ENCODE data around the gene COG2.

Gene COG2

DNA sequence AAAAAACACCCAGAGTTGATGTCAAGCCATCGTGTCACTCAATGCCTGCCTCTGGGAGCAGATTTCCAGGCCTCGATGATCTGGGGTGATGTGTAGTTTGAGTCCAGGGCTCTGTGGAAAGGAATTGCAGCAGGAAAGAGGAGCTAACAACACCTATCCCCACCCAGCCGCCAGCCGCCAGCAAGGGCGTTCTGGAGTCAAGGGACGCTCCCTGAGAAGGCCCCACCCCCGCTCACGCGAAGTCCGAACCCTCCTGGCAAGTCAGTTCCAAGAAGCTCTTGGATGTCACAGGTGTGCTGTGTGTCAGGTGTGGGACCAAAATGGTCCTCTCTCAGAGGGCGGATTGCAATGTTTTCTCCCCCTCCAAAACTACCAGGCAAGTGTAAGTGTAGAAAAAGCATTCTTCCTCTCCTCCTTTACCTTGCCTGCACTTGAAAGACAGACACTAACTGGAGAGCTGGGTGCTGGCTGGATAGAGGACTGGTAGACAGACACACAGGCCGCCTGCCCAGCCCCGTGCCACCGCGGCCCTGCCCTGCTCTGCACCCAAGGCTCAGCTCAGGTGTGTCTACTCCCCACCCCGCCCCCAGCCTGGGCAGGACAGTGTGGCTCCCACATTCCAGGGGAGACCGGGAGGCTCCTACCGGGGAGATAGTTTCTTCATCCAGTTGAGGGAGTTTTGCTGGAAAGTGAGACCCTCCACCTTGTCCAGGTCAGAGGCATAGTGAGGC is 63.2 kb downstream of the COG2 start:
- FAIRE-seq (no peak), DNase-seq (ENCODE audit: insufficient read length, low spot score) (no peak)
- TF ChIP-seq, protein P1, sequence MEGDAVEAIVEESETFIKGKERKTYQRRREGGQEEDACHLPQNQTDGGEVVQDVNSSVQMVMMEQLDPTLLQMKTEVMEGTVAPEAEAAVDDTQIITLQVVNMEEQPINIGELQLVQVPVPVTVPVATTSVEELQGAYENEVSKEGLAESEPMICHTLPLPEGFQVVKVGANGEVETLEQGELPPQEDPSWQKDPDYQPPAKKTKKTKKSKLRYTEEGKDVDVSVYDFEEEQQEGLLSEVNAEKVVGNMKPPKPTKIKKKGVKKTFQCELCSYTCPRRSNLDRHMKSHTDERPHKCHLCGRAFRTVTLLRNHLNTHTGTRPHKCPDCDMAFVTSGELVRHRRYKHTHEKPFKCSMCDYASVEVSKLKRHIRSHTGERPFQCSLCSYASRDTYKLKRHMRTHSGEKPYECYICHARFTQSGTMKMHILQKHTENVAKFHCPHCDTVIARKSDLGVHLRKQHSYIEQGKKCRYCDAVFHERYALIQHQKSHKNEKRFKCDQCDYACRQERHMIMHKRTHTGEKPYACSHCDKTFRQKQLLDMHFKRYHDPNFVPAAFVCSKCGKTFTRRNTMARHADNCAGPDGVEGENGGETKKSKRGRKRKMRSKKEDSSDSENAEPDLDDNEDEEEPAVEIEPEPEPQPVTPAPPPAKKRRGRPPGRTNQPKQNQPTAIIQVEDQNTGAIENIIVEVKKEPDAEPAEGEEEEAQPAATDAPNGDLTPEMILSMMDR (IDR thresholded peaks at IDR 0.05; ENCODE audit: insufficient read depth, missing control alignments) = no peak

DNA sequence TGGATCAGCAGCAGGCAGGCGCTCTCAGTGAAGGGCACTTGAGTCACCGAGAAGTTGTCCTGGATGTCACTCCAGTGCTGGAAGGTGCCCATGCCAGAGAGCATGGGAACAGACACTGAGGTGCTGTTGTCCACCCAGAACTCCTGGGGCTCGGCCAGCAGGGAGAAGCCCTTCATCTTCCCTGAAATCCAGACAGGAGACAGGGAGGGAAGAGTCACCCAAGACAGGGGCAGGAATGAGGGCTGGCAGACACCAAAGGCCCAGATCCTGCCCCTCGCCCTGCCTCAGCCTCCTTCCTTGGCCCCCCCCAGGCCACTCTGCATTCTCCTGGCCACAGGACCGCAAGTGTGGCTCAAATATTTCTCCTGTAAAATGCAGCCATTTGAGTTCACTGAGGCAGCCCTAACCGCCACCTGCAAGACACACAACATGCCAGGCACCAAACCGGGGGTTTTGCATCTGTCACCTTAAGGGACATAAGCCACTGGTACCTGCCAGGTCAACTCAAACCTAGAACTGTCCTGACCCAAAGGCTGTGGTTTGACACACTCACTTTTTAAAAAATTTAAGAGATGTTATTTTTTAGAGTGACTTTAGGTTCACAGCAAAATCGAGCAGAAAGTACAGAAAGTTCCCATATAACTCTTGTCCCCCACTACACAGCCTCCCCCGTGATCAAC is 63.9 kb downstream of the COG2 start:
- DNase-seq (ENCODE audit: insufficient read length, low spot score) (no peak), FAIRE-seq (no peak)
- TF ChIP-seq, protein P1 (IDR thresholded peaks at IDR 0.05; ENCODE audit: insufficient read depth, missing control alignments) = no peak

DNA sequence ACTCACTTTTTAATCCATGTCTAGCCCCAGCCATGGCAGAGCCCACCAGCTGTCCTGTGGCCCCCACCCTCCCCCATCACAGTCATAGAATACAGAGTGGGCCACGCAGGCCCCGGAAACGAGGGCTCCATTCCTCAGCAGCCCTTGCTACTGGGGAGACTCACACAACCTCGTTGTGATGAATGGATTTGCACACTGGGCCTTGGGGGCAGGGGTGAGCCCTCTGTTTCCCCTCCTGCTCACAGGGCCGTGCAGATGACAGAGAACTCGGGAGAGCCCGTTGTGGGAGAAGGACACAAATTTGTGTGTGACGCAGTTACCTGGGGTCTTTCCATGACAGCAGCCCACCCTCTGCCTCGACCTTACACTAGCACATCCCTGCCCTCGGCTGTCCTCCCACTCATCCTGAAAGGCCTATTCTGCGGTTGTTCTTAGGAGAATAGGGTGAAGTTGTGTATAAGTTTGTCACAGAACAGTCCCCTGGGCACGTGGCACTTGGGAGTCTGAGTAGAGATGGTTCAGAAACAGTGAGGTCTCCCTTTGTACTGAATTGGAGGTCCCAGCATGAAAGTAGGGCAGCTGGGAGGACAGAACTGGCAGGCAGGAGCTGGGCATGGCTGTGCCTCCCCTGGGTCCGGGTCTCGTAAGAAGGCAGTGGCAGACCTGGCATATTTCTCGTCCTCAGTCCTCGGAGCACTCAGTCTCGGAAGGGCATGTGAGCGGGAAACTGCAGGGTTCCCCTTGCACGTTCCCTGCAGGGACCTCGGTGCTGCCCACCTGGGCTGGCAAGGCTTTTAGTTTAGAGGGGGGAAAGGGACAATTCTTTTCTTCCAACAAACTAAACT is 64.8 kb downstream of the COG2 start:
- DNase-seq (ENCODE audit: insufficient read length, low spot score) (no peak), FAIRE-seq (no peak)
- TF ChIP-seq, protein P1 (IDR thresholded peaks at IDR 0.05; ENCODE audit: insufficient read depth, missing control alignments) = no peak

DNA sequence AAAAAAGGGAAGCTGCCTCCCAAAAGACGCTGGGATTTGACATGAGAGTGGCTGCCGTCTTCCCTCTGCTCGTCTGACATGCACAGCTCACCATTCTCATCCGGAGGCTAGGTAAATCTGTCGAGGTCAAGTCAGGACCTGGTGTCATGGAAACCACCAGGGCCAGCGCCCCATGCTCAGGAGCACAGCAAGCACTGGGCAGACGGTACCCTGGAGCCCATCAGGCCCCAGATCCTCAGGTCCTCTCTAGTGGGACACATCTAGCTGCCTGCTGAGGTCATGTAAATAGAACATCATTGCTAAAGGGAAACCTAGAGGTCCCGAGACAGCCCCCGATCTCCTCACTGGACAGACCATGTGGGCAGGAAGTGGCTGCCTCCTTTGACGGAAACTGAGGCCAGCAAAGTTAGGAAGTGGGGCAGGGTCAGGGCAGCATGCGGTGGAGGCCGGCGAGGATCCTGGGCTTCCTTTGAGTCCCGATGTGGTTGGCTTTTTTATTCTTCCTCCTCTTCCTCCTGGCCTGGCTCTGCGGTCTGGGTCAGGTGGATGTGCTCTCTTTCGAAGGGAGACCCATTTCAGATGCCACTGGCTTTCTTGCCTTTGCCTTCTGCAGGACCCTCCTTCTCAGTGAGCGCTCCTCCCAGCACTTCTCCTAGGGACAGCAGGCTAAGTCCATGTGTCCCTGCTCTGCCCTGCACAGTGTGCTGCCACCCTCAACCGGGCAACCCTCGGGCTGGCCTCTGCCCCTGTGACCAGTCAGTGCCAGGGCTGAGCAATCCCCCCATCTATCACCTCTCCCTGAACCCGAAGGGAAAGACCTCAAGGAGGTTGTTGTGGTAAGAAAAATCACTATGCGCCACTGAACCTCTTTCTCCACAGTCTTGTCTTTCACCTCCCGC is 65.7 kb downstream of the COG2 start:
- TF ChIP-seq, protein P1 (IDR thresholded peaks at IDR 0.05; ENCODE audit: insufficient read depth, missing control alignments) = no peak
- FAIRE-seq (no peak), DNase-seq (ENCODE audit: insufficient read length, low spot score) (no peak)

DNA sequence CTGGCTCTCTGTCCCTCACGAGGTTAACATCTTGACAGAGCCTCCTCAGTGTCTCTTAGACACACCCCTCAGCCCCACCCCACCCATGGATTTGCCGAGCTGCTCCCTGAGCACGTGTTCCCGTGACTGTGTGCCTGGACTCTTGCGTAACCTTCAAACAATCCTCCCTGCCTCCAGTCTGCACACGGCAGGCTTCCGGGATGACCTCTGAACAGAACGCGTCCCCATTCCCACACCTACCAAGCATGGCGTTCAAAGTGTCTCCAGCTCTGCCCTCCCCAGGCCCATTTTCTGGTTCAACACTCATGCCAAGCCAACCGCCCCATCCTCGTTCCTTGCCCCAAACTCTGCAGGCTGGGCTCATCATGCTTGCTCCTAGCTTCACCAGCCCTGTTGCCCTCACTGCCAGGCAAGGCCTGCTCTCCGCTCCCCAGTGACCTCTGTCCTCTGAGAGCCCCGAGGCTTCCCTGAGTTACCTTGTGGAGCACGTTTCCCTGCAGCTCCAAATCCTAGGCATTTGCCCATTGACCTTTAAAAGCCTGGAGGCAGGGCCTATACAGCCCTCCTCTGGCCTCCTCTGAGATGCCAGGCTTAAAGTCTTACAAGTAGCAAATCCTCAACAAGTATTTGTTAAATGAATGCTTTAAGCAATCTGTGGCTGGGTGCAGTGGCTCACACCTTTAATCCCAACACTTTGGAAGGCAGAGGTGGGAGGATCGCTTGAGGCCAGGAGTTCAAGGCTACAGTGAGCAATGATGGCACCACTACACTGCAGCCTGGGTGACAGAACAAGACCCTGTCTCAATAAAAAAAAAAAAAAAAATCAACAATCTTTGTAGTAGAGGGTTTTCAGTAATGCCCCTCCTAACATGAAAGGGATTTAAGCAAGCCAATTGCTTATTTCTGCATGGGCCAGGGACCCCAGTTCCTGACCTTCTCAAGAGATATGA is 66.6 kb downstream of the COG2 start:
- no peak for DNase-seq (ENCODE audit: insufficient read length, low spot score)
- FAIRE-seq = no peak
- TF ChIP-seq, protein P1 (IDR thresholded peaks at IDR 0.05; ENCODE audit: insufficient read depth, missing control alignments) = no peak
